HG03060 (cell line): Measurements from ENCODE around the gene MAGI1.
"Not testable (repeated sequence)": the region's sequence is repeated elsewhere in the genome, so short reads cannot be mapped to it uniquely, and the experiment has no call there.

Experiments
- ATAC-seq: cut with Tn5 transposase; IDR thresholded peaks from one replicate; pipeline ENCODE4 v1.9.1; 2021; ENCODE audit warnings: low read depth, moderate number of reproducible peaks; ENCODE audit not compliant: unreplicated experiment

Gene MAGI1

GRCh38 chr3:65886391-65886790, 152.3 kb downstream of the MAGI1 start:
- no peak for ATAC-seq

GRCh38 chr3:65884071-65884470, 154.6 kb downstream of the MAGI1 start:
- no peak for ATAC-seq

- no peak for ATAC-seq
Observed at GRCh38 chr3:65883613-65884012, 155.1 kb downstream of the MAGI1 start.

GRCh38 chr3:65880350-65880749, 158.4 kb downstream of the MAGI1 start:
- no peak for ATAC-seq

- ATAC-seq: no peak
Observed at GRCh38 chr3:65879372-65879771, 159.3 kb downstream of the MAGI1 start.

- no peak for ATAC-seq
Observed at GRCh38 chr3:65878831-65879230, 159.9 kb downstream of the MAGI1 start.

- ATAC-seq: no peak
Observed at GRCh38 chr3:65877160-65877559, 161.6 kb downstream of the MAGI1 start.

- no peak for ATAC-seq
Observed at GRCh38 chr3:65876028-65876420, 162.7 kb downstream of the MAGI1 start.

- ATAC-seq: no peak
Observed at GRCh38 chr3:65875393-65876027, 163.2 kb downstream of the MAGI1 start.

- ATAC-seq: no peak
Observed at GRCh38 chr3:65873869-65874268, 164.8 kb downstream of the MAGI1 start.

- ATAC-seq: no peak
Observed at GRCh38 chr3:65873028-65873427, 165.7 kb downstream of the MAGI1 start.

- no peak for ATAC-seq
Observed at GRCh38 chr3:65871305-65872141, 167.2 kb downstream of the MAGI1 start.

GRCh38 chr3:65869798-65870197, 168.9 kb downstream of the MAGI1 start:
- ATAC-seq: no peak

- ATAC-seq: no peak
Observed at GRCh38 chr3:65867463-65868210, 171.1 kb downstream of the MAGI1 start.

GRCh38 chr3:65864357-65864904, 174.3 kb downstream of the MAGI1 start:
- ATAC-seq: no peak

GRCh38 chr3:65861718-65862117, 177.0 kb downstream of the MAGI1 start:
- ATAC-seq: no peak

GRCh38 chr3:65859612-65860011, 179.1 kb downstream of the MAGI1 start:
- not testable (repeated sequence) for ATAC-seq

- ATAC-seq: no peak
Observed at GRCh38 chr3:65858749-65859148, 180.0 kb downstream of the MAGI1 start.

- no peak for ATAC-seq
Observed at GRCh38 chr3:65857327-65857726, 181.4 kb downstream of the MAGI1 start.

GRCh38 chr3:65856907-65857306, 181.8 kb downstream of the MAGI1 start:
- ATAC-seq: no peak
